ENCODE measurements around the gene ATP2B2. TPM values are rescaled to one million over a fixed set of nuclear protein-coding genes. Genes with fewer than 3 reads are reported as not detected.

The ATP2B2 gene
- total RNA-seq, 2 donors from 2014 or later: not detected

DNA sequence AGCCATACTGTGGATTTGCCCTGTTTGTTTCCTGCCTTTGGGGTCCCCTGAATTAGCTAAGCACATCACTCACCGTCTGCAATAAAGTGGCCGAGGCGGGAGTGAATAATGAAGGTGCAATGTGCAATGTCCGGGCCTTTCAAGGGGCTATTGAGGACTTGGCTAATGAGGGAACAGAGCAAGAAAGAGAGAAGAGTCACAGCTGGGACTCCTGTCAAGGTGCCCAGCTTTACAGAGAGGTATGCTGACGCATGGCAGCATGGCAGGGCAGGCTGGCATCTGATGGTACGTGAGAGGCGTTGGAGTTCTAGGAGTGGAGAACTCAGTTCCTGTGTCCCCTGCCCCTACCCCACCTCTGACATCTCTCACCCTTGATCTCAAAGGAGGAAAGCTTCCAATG lies 13.8 kb upstream of the ATP2B2 start:
- no peak for ATAC-seq
- no peaks in the 10 kb centered on the region for H3K36me3 Mint-ChIP-seq
- DNase-seq (ENCODE audit: low spot score in 2 of 2): peak in 1 of 2 donors; percentile 28
- H3K9me3 Mint-ChIP-seq: no peaks in the 10 kb centered on the region
- no peak overlapping the region for H3K27ac Mint-ChIP-seq

GRCh38 chr3:10518506-10519150 lies 13.2 kb upstream of the ATP2B2 start:
- H3K9me3 Mint-ChIP-seq: no peaks in the 10 kb centered on the region
- DNase-seq (ENCODE audit: low spot score in 2 of 2) (peak in 1 of 2 donors; percentile 30), ATAC-seq (no peak)
- no peaks in the 10 kb centered on the region for H3K36me3 Mint-ChIP-seq
- no peak overlapping the region for H3K27ac Mint-ChIP-seq

DNA sequence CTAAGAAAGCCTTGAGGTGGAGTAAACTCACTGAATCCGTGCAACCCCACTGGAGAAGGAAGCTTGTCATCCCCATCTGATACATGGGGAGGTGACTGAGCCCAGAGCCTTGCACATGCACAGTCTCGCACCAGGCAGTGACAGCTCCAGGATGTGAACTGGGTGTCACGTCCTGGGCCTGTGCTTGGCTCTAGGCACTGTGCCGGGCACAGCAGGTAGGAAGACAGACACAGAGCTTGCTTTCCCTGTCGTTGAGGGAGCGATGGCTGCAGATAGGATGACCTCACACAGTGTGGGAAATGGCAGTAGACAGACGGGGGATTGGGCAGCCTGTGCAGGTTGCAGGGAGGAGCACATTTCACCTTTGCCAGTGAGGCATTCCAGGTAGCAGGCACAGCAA lies 12.2 kb upstream of the ATP2B2 start:
- ATAC-seq (no peak), DNase-seq (ENCODE audit: low spot score in 2 of 2) (peak in 1 of 2 donors; percentile 33)
- Mint-ChIP-seq H3K9me3 (no peaks in the 10 kb centered on the region), H3K36me3 (no peaks in the 10 kb centered on the region), H3K27ac (no peak overlapping the region)

DNA sequence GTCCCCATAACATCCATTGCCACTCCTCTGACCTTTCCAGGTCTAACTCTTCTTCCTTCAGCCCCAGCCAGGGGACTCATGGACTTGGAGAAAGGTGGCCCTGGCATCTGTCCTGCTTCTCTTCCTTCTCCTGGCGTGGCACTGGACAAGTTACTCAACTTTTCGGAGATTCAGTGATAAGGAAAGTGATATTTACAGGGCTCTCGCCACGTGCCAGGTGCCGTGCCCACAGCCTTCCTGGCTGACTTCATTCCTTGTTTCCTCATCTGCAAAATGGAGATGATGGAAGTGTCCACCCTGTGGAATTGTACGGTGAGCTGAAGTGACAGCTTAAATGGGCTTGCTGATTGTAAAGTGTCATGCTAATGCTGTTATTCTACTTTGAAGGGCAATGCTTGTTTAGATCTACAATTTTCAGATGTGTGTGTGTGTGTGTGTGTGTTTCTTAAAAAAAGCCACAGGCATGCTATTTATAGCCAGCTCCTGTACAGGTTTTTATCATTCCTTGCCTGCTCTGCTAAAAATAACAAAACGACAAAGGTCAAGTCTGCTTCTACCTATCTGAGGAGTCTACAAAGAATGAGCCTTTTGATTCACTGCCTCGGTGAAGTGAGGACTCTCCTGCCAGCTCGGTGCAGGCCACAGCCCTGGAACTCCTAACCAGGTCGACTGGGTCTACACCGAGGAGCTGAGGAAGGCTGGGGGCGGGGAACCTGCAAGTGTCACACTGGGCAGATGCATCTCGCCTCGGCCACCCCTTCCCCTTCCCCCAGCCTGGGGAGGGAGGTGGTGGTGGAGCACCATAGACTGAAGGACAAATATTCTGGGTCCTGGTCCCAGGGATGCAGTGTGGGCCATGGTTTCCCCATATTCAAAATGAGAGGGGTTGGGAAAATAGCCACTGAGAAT lies 11.4 kb upstream of the ATP2B2 start:
- ATAC-seq (no peak), DNase-seq (ENCODE audit: low spot score in 2 of 2) (peak in 1 of 2 donors; percentile 38)
- Mint-ChIP-seq H3K27ac (peak overlapping the region in 1 of 2 donors; percentile 52), H3K9me3 (no peaks in the 10 kb centered on the region), H3K36me3 (no peaks in the 10 kb centered on the region)

DNA sequence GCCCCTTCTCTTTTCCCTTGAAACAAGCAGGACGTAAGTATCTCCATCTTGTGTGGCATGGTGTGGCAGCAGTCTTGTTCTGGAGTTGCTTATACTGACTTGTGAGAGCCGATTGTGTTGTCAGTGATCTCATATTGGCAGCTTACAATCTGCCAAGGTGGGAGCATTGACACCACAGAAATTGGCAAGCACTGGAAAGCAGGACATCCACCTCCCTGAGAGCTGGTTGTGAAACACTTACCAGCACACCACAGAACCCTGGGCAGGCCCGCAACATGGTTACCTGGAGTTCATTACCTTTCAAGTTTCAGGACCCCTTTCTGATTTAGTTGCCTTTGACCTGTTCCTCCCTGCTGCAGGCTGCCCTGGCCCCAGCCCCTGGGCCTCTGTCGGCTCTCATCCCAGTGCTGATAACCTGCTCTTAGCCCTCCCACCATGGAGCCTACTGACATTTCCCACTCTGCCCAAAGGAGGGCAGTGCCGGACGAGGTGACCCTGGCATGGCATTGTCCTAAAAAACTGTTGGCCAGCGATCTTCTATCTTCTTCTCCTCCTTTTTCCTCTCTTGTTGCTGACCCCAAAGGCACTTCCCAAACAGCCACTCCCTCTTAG lies 10.6 kb upstream of the ATP2B2 start:
- DNase-seq (ENCODE audit: low spot score in 2 of 2) (peak in 1 of 2 donors; percentile 28), ATAC-seq (no peak)
- Mint-ChIP-seq H3K36me3 (no peaks in the 10 kb centered on the region), H3K9me3 (no peaks in the 10 kb centered on the region), H3K27ac (peak overlapping the region in 1 of 2 donors; percentile 52)

- ATAC-seq (no peak), DNase-seq (ENCODE audit: low spot score in 2 of 2) (no peak)
- no peak overlapping the region for H3K27ac Mint-ChIP-seq
- H3K36me3 Mint-ChIP-seq: no peaks in the 10 kb centered on the region
- no peaks in the 10 kb centered on the region for H3K9me3 Mint-ChIP-seq
Measured at GRCh38 chr3:10515396-10515795, 10.0 kb upstream of the ATP2B2 start.

- Mint-ChIP-seq H3K9me3 (no peaks in the 10 kb centered on the region), H3K36me3 (no peaks in the 10 kb centered on the region), H3K27ac (peak overlapping the region in 1 of 2 donors; percentile 24)
- no peak for ATAC-seq
- DNase-seq (ENCODE audit: low spot score in 2 of 2): no peak
Measured at GRCh38 chr3:10514407-10515069, 9.2 kb upstream of the ATP2B2 start.

DNA sequence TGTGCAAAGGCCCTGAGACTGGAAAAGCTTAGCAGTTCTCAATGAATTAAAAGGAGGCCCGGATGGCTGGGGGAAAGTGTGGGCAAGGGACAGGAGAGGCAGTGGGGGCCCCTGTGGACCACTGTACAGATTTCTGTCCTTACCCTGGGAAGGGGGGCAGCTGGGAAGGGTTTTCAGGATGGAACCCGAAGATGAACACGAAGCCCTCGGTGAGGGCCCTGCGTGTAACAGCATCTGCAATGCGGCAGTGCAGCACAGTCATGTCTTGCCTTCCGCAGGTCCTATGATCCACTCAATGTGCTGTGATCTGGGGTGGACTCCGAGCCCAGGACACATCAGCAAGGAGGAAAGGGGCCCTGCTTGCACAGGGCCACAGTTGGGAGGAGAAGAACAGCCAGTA lies 7.9 kb upstream of the ATP2B2 start:
- DNase-seq (ENCODE audit: low spot score in 2 of 2) (no peak), ATAC-seq (no peak)
- H3K9me3 Mint-ChIP-seq: no peaks in the 10 kb centered on the region
- H3K36me3 Mint-ChIP-seq: no peaks in the 10 kb centered on the region
- peak overlapping the region in 1 of 2 donors; percentile 11 for H3K27ac Mint-ChIP-seq

DNA sequence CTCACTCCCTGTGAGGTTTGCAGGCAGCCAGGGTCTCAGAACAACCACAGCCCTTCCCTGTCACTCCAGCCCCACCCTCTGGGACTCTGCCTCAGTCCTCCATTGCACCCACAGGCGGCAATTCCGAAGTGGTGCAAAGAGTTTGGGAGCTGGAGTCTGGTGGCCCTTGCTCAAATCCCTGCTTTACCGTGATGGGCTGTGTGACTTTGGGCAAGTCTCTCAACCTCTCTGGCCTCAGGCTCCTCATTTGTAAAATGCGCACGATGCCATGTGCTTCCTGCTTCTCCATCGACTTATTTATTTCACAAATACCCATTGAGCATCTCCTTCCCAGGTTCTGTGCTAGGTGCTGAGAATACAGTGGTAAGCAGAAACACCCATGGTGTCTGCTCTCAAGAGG lies 7.3 kb upstream of the ATP2B2 start:
- Mint-ChIP-seq H3K36me3 (no peaks in the 10 kb centered on the region), H3K27ac (no peak overlapping the region), H3K9me3 (no peaks in the 10 kb centered on the region)
- ATAC-seq: no peak
- no peak for DNase-seq (ENCODE audit: low spot score in 2 of 2)

GRCh38 chr3:10511809-10512494 lies 6.6 kb upstream of the ATP2B2 start:
- ATAC-seq (no peak), DNase-seq (ENCODE audit: low spot score in 2 of 2) (no peak)
- Mint-ChIP-seq H3K9me3 (no peaks in the 10 kb centered on the region), H3K27ac (no peak overlapping the region), H3K36me3 (no peaks in the 10 kb centered on the region)

DNA sequence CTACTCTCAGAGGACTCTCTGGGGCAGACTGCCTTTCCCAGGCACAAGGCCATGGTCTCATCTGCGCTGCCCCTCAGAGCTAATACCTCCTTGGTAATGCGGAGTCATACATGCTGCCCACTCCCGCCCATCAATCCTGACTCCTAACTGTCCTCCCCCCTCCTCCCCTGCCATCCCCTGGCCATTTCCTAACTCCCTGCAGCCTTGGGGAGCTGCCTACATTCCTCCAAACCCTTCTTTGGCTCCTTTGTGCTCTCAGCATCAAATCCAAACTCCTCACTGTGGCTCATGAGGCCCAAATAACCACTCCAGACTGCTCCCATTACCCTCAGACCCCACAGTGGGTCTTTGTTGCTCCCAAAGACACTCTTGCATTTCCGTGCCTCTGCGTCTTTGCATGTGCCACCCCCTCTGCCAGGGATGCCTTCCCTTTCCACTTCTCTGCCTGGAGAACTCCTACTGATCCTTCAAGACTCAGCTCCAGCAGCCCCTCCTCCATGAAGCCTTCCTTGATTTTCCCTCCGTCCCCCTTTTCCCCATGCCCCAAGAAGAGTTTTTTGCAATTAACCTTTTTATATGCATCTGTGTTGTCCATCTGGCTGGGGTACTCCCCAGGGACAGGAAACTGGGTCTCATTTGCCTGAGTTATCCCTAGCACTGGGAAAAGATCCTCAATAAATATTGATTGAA lies 5.5 kb upstream of the ATP2B2 start:
- Mint-ChIP-seq H3K36me3 (no peaks in the 10 kb centered on the region), H3K27ac (no peak overlapping the region), H3K9me3 (no peaks in the 10 kb centered on the region)
- no peak for ATAC-seq
- no peak for DNase-seq (ENCODE audit: low spot score in 2 of 2)

GRCh38 chr3:10510086-10510742 lies 4.8 kb upstream of the ATP2B2 start:
- no peak for DNase-seq (ENCODE audit: low spot score in 2 of 2)
- Mint-ChIP-seq H3K27ac (no peak overlapping the region), H3K36me3 (no peaks in the 10 kb centered on the region), H3K9me3 (no peaks in the 10 kb centered on the region)
- no peak for ATAC-seq

- no peak overlapping the region for H3K27ac Mint-ChIP-seq
- DNase-seq (ENCODE audit: low spot score in 2 of 2) (no peak), ATAC-seq (no peak)
- H3K36me3 Mint-ChIP-seq: no peaks in the 10 kb centered on the region
- H3K9me3 Mint-ChIP-seq: no peaks in the 10 kb centered on the region
Measured at GRCh38 chr3:10509325-10509724, 3.9 kb upstream of the ATP2B2 start.

- DNase-seq (ENCODE audit: low spot score in 2 of 2) (no peak), ATAC-seq (no peak)
- H3K9me3 Mint-ChIP-seq: no peaks in the 10 kb centered on the region
- H3K36me3 Mint-ChIP-seq: no peaks in the 10 kb centered on the region
- no peak overlapping the region for H3K27ac Mint-ChIP-seq
Measured at GRCh38 chr3:10508619-10509260, 3.4 kb upstream of the ATP2B2 start.

DNA sequence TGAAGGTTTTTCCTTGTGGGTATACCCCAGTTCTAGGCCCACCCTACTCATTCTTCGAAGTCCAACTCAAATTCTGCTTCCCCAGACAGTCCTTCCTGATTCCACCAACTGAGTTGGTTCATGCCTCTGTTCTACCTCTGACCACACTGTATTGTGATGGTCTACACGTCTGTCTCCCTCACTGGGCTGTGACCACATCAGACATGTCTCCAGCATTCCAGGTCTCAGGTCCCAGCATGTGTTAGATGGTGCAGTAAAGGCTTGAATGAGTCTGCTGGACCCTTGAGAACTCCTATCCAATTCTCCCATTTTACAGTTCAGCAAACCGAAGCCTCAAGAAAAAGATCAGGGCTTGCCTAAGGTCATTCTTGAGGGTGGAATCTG lies 2.8 kb upstream of the ATP2B2 start:
- H3K9me3 Mint-ChIP-seq: no peaks in the 10 kb centered on the region
- ATAC-seq: no peak
- no peak for DNase-seq (ENCODE audit: low spot score in 2 of 2)
- H3K27ac Mint-ChIP-seq: no peak overlapping the region
- no peaks in the 10 kb centered on the region for H3K36me3 Mint-ChIP-seq

Data from activated naive CD4-positive, alpha-beta T cell treated with anti-CD3 and anti-CD28 coated beads, Interleukin-2, amount 50 U/mL, for 72 hours (primary cell).